Endothelial cell of umbilical vein (primary cell): ENCODE measurements around the gene SAMD7. TPM values are rescaled to one million over a fixed set of nuclear protein-coding genes. Genes with fewer than 3 reads are reported as not detected.

ENCODE experiments used
- BruUV-seq: library from RNA; stranded (reverse); fragments of 400-500 nt; replicated peaks from 2 replicates; lab custom pipeline; 2021; lab: Mats Ljungman, UMichigan
- CTCF ChIA-PET: fragments of 300-600, 350-600 bp; sonication (Branson Sonifier 250); formaldehyde crosslinking; loops from one replicate; lab custom pipeline; 2021; ENCODE audit warnings: antibody characterized with exemption, inconsistent platforms; lab: Charles Lee
- POLR2A ChIA-PET: fragments of 300-600, 350-600 bp; sonication (Branson Sonifier 250); formaldehyde crosslinking; loops from one replicate; lab custom pipeline; 2021; ENCODE audit warnings: antibody characterized with exemption, inconsistent platforms; lab: Charles Lee
- DNase-seq: peaks from one replicate; pipeline ENCODE4 v3.0.0-alpha.2; 2011; ENCODE audit warnings: low read depth, low spot score
- FAIRE-seq: peaks from 2 replicates; lab custom pipeline; 2011; peaks lifted over from hg19 to GRCh38; lab: Jason Lieb, UNC
- H2AFZ ChIP-seq: 2 replicates; pipeline ENCODE4 v1.6.0; 2012; ENCODE audit warnings: low read depth, low read length, control low read depth, inconsistent platforms
- H3K27ac ChIP-seq: 2 replicates; pipeline ENCODE4 v1.5.1; 2011; ENCODE audit warnings: low read depth, mild to moderate bottlenecking, control low read depth, low read length, moderate library complexity; ENCODE audit not compliant: insufficient read depth
- H3K27me3 ChIP-seq, 2 experiments: 2 replicates each; pipeline versions ENCODE4 v1.6.0 to v1.6.1; 2011; ENCODE audit warnings: low read length in 2 of 2, mixed read lengths in 1 of 2; ENCODE audit not compliant: control insufficient read depth in 2 of 2, insufficient read depth in 2 of 2
- H3K36me3 ChIP-seq, 2 experiments: 2 replicates in 1 of 2; 3 replicates in 1 of 2; pipeline ENCODE4 v1.5.1; 2011; ENCODE audit warnings: low read length in 2 of 2, mild to moderate bottlenecking in 1 of 2, moderate library complexity in 1 of 2; ENCODE audit not compliant: control insufficient read depth in 2 of 2, insufficient read depth in 2 of 2; ENCODE audit errors: extremely low read depth in 1 of 2
- H3K4me1 ChIP-seq: 3 replicates; pipeline ENCODE4 v1.5.1; 2011; ENCODE audit warnings: mild to moderate bottlenecking, low read length; ENCODE audit not compliant: control insufficient read depth, insufficient read depth; ENCODE audit errors: extremely low read depth
- H3K4me2 ChIP-seq: 2 replicates; pipeline ENCODE4 v1.6.1; 2011; ENCODE audit warnings: low read length, control low read depth, mixed read lengths; ENCODE audit not compliant: insufficient read depth
- H3K4me3 ChIP-seq, 3 experiments: fragments of 200-600 bp in 1 of 3; sonication (generic), shearing (Covaris generic) in 1 of 3; replicated peaks in 1 of 3; 2 replicates each; pipeline ENCODE4 v1.5.1; 2011 to 2016; ENCODE audit warnings: control low read depth in 3 of 3, low read length in 3 of 3, mild to moderate bottlenecking in 2 of 3, inconsistent platforms in 1 of 3, low read depth in 1 of 3, moderate library complexity in 1 of 3; ENCODE audit not compliant: insufficient read depth in 1 of 3
- H3K79me2 ChIP-seq: 2 replicates; pipeline ENCODE4 v1.6.0; 2012; ENCODE audit warnings: low read length, inconsistent platforms; ENCODE audit not compliant: control insufficient read depth, insufficient read depth
- H3K9ac ChIP-seq: replicated peaks from 2 replicates; pipeline ENCODE3; 2011; ENCODE audit warnings: low read length, control low read depth; ENCODE audit not compliant: insufficient read depth; ENCODE audit errors: extremely low read depth
- H3K9me1 ChIP-seq: replicated peaks from 3 replicates; pipeline ENCODE4 v1.6.0; 2011; ENCODE audit warnings: mild to moderate bottlenecking, low read length; ENCODE audit not compliant: control insufficient read depth, insufficient read depth; ENCODE audit errors: extremely low read depth
- H3K9me3 ChIP-seq: replicated peaks from 2 replicates; pipeline ENCODE4 v1.5.1; 2012; ENCODE audit warnings: low read length, inconsistent platforms; ENCODE audit not compliant: control insufficient read depth, insufficient read depth
- H4K20me1 ChIP-seq: replicated peaks from 2 replicates; pipeline ENCODE3; 2011; ENCODE audit warnings: mild to moderate bottlenecking, low read length; ENCODE audit not compliant: control insufficient read depth, insufficient read depth; ENCODE audit errors: extremely low read depth
- CTCF ChIP-seq, 2 donors: IDR thresholded peaks; 1 replicate in 1 of 2; 2 replicates in 1 of 2; pipeline ENCODE4 v1.5.1; 2011; ENCODE audit warnings: low read length in 2 of 2, mild to moderate bottlenecking in 2 of 2, moderate library complexity in 2 of 2, control low read depth in 1 of 2, inconsistent platforms in 1 of 2, low read depth in 1 of 2; ENCODE audit not compliant: insufficient read depth in 1 of 2; ENCODE audit errors: extremely low read depth in 1 of 2
- GATA2 ChIP-seq: IDR thresholded peaks from 2 replicates; pipeline ENCODE4 v1.7.0; 2011; ENCODE audit warnings: low read depth, mild to moderate bottlenecking, moderate library complexity, mixed read lengths, low read length; ENCODE audit not compliant: insufficient read length, insufficient read depth
- JUN ChIP-seq: IDR thresholded peaks from 2 replicates; pipeline ENCODE4 v1.6.1; 2011; ENCODE audit warnings: borderline replicate concordance, low read depth; ENCODE audit not compliant: insufficient read length, insufficient read depth
- MYC ChIP-seq: IDR thresholded peaks from one replicate; pipeline ENCODE4 v1.6.1; 2011; ENCODE audit warnings: mild to moderate bottlenecking, low read depth, low read length
- POLR2A ChIP-seq: IDR thresholded peaks from 2 replicates; pipeline ENCODE4 v1.6.1; 2012; ENCODE audit warnings: low read depth, mild to moderate bottlenecking, control low read depth, low read length
- POLR2AphosphoS5 ChIP-seq: IDR thresholded peaks from 2 replicates; pipeline ENCODE4 v1.6.1; 2012; ENCODE audit warnings: low read depth, mild to moderate bottlenecking, control low read depth, low read length, moderate library complexity; ENCODE audit not compliant: insufficient read depth
- dilution Hi-C: fragments of 300-500 bp; cut with MboI; formaldehyde crosslinking; loops from one replicate; pipeline ENCODE4 v1.15.0; 2019; ENCODE audit warnings: low sequenced_read_pairs; ENCODE audit not compliant: extremely low pct_ligation_motif_present
- intact Hi-C: fragments of 100-400 bp; cut with micrococcal nuclease; formaldehyde crosslinking; loops from one replicate; pipeline ENCODE4 v1.10.0; 2022
- polyA plus RNA-seq, 4 experiments: library from polyadenylated mRNA; depleted of rRNA in 3 of 4; stranded (reverse) in 3 of 4; unstranded in 1 of 4; fragments of >200 nt; gene quantifications; 2 replicates each; pipeline versions ENCODE4 v1.2.1 to v1.2.3, GENCODE V29; 2011 to 2012; ENCODE audit warnings: missing spikeins in 1 of 4
- total RNA-seq: library from RNA; stranded (reverse); gene quantifications from 2 replicates; pipeline ENCODE4 v1.2.3, GENCODE V29; 2021

SAMD7 gene
- total and polyA plus RNA-seq, 2 donors (not counting 3 experiments of a cell fraction or from before 2014, with no cell fraction given), result not detected

- Histone ChIP-seq H3K36me3 (no peaks in the 10 kb centered on the region), H3K9me1 (no peaks in the 10 kb centered on the region), H3K4me1 (peaks cover 4% of the 10 kb centered on the region), H3K4me2 (no peak overlapping the region), H3K79me2 (no peaks in the 10 kb centered on the region), H3K9me3 (no peaks in the 10 kb centered on the region), H4K20me1 (no peaks in the 10 kb centered on the region), H2AFZ (no peak overlapping the region), H3K9ac (no peak overlapping the region), H3K27ac (no peak overlapping the region), H3K4me3 (no peak overlapping the region), H3K27me3 (peaks cover 3 to 6% of the 10 kb centered on the region in 2 experiments)
- BruUV-seq, result no TSS peak
- no peak for TF ChIP-seq JUN
- no peak for TF ChIP-seq POLR2A
- TF ChIP-seq CTCF (IDR thresholded peaks at IDR 0.05; ENCODE audit: extremely low read depth in 1 of 2, insufficient read depth in 1 of 2, low read depth in 1 of 2, low read length in 2 of 2), result no peak
- TF ChIP-seq POLR2AphosphoS5, result no peak
- no peak for TF ChIP-seq MYC
- TF ChIP-seq GATA2, result no peak
- dilution Hi-C loops, result no loop called here
- ChIA-PET CTCF (no interaction called here), POLR2A (no interaction called here)
- FAIRE-seq, result no peak
- no peak for DNase-seq
- intact Hi-C loops, result no loop called here
Observed at GRCh38 chr3:169946336-169946735, 35.0 kb downstream of the SAMD7 start.
